A549 (cell line): ENCODE measurements around the gene UNC5A. TPM values are rescaled to one million over a fixed set of nuclear protein-coding genes. Genes with fewer than 3 reads are reported as not detected.

Experiments
- ATAC-seq, 2 experiments: fragments of 200-7000 bp in 1 of 2; fragments of >200 bp in 1 of 2; cut with Nextera tagmentation in 1 of 2; cut with Tn5 transposase in 1 of 2; 3 replicates each; pipeline versions ENCODE4 v1.8.0 to v1.9.1; 2018 to 2020; ENCODE audit warnings: mild to moderate bottlenecking in 1 of 2, moderate library complexity in 1 of 2
- CTCF ChIA-PET: fragments of 300-600 bp; sonication (Branson Sonifier 250); formaldehyde crosslinking; extraction: SDS; loops from one replicate; lab custom pipeline; 2021; ENCODE audit warnings: antibody characterized with exemption, inconsistent platforms; lab: Yijun Ruan, JAX
- POLR2A ChIA-PET: fragments of 350-600 bp; formaldehyde crosslinking; extraction: SDS; loops from one replicate; lab custom pipeline; 2021; ENCODE audit warnings: antibody characterized with exemption, inconsistent platforms; lab: Yijun Ruan, JAX
- DNase-seq, 2 experiments: peaks; one replicate each; pipeline versions ENCODE4 v3.0.0 to v3.0.0-alpha.2; 2011 to 2016; ENCODE audit warnings: low read depth in 1 of 2, low spot score in 1 of 2
- FAIRE-seq: peaks from 2 replicates; lab custom pipeline; 2011; peaks lifted over from hg19 to GRCh38; lab: Jason Lieb, UNC
- H3K27ac ChIP-seq, 2 experiments: fragments of >200 bp; sonication (Bioruptor Twin); formaldehyde crosslinking; 3 replicates each; pipeline ENCODE4 v1.5.1; 2016 to 2017
- H3K4me1 ChIP-seq: fragments of >200 bp; sonication (Bioruptor Twin); formaldehyde crosslinking; 3 replicates; pipeline ENCODE4 v1.6.1; 2016
- H3K4me2 ChIP-seq: fragments of >200 bp; sonication (Bioruptor Twin); formaldehyde crosslinking; 3 replicates; pipeline ENCODE4 v1.6.1; 2016
- H3K4me3 ChIP-seq: fragments of >200 bp; sonication (Bioruptor Twin); formaldehyde crosslinking; 3 replicates; pipeline ENCODE4 v1.5.1; 2016
- H3K9me3 ChIP-seq: fragments of >200 bp; sonication (Bioruptor Twin); formaldehyde crosslinking; 3 replicates; pipeline ENCODE4 v1.6.1; 2016
- CEBPB ChIP-seq, 2 experiments: fragments of >200 bp in 1 of 2; sonication (Bioruptor Twin) in 1 of 2; formaldehyde crosslinking in 1 of 2; IDR thresholded peaks; 2 replicates each; pipeline ENCODE4 v1.6.1; 2012 to 2016
- EHF ChIP-seq: fragments of 250-450 bp; sonication (Bioruptor Pico); IDR thresholded peaks from 2 replicates; pipeline ENCODE4 v1.5.0; 2020; ENCODE audit warnings: mild to moderate bottlenecking
- EP300 ChIP-seq, 2 experiments: fragments of >200 bp; sonication (Bioruptor Twin); formaldehyde crosslinking; IDR thresholded peaks; 2 replicates in 1 of 2; 3 replicates in 1 of 2; pipeline ENCODE4 v1.6.1; 2016 to 2017
- FOSB ChIP-seq: fragments of 250-450 bp; sonication (Bioruptor Pico); IDR thresholded peaks from 2 replicates; pipeline ENCODE4 v1.5.0; 2020; ENCODE audit warnings: mild to moderate bottlenecking, moderate library complexity
- GATA3 ChIP-seq: IDR thresholded peaks from 2 replicates; pipeline ENCODE4 v1.6.1; 2012; ENCODE audit warnings: borderline replicate concordance
- HEYL ChIP-seq: fragments of 250-450 bp; sonication (Bioruptor Pico); IDR thresholded peaks from 2 replicates; pipeline ENCODE4 v1.8.0; 2021; ENCODE audit warnings: mild to moderate bottlenecking, moderate library complexity
- HOXB13 ChIP-seq: fragments of 250-450 bp; sonication (Bioruptor Pico); IDR thresholded peaks from 2 replicates; pipeline ENCODE4 v1.5.0; 2020; ENCODE audit warnings: low read depth, mild to moderate bottlenecking, moderate library complexity
- JUNB ChIP-seq: fragments of >200 bp; sonication (Bioruptor Twin); formaldehyde crosslinking; IDR thresholded peaks from 2 replicates; pipeline ENCODE4 v1.6.1; 2016
- MAFK ChIP-seq: fragments of 450-650 bp; IDR thresholded peaks from 2 replicates; pipeline ENCODE4 v1.6.1; 2014; ENCODE audit not compliant: partially characterized antibody
- MYC ChIP-seq: IDR thresholded peaks from 2 replicates; pipeline ENCODE4 v1.6.1; 2012; ENCODE audit warnings: mild to moderate bottlenecking, inconsistent platforms, low read length, improper control_type of control experiment, borderline replicate concordance
- NFE2L2 ChIP-seq: fragments of 150-350 bp; conservative IDR thresholded peaks from 2 replicates; pipeline ENCODE4 v1.6.1; 2014; ENCODE audit warnings: low read length
- RAD21 ChIP-seq, 2 experiments: fragments of >200 bp in 1 of 2; sonication (Bioruptor Twin) in 1 of 2; formaldehyde crosslinking in 1 of 2; IDR thresholded peaks in 1 of 2; conservative IDR thresholded peaks in 1 of 2; 2 replicates in 1 of 2; 3 replicates in 1 of 2; pipeline ENCODE4 v1.6.1; 2012 to 2018; ENCODE audit warnings: inconsistent platforms in 1 of 2
- RARB ChIP-seq: fragments of 250-450 bp; sonication (Bioruptor Pico); IDR thresholded peaks from 2 replicates; pipeline ENCODE4 v1.8.0; 2021; ENCODE audit warnings: mild to moderate bottlenecking, moderate library complexity
- REST ChIP-seq: fragments of 200-600 bp; sonication (generic); IDR thresholded peaks from 2 replicates; pipeline ENCODE4 v1.6.1; 2016; ENCODE audit warnings: antibody characterized with exemption, mild to moderate bottlenecking, moderate library complexity
- SMC3 ChIP-seq: fragments of >200 bp; sonication (Bioruptor Twin); formaldehyde crosslinking; IDR thresholded peaks from 3 replicates; pipeline ENCODE4 v1.6.1; 2018; ENCODE audit warnings: inconsistent platforms
- TP53 ChIP-seq: fragments of 250-450 bp; sonication (Bioruptor Pico); IDR thresholded peaks from 2 replicates; pipeline ENCODE4 v1.5.0; 2021; ENCODE audit warnings: mild to moderate bottlenecking, moderate library complexity
- ZNF302 ChIP-seq: fragments of 250-450 bp; sonication (Bioruptor Pico); IDR thresholded peaks from 2 replicates; pipeline ENCODE4 v1.9.0; 2021; ENCODE audit warnings: inconsistent platforms, mild to moderate bottlenecking, moderate library complexity
- ZSCAN20 ChIP-seq: fragments of 250-450 bp; sonication (Bioruptor Pico); IDR thresholded peaks from 2 replicates; pipeline ENCODE4 v1.8.0; 2022; ENCODE audit warnings: mild to moderate bottlenecking, moderate library complexity
- WGBS: methylation state at CpG from one replicate; pipeline ENCODE4 v1.1.6; 2017; ENCODE audit errors: missing lambda C conversion rate; 5-methylcytosine and 5-hydroxymethylcytosine counted together
- polyA plus RNA-seq, 4 experiments: library from polyadenylated mRNA; depleted of rRNA in 3 of 4; stranded (reverse); fragments of >200 nt; fragmentation: RNase III in 1 of 4; extraction: RNeasy Plus Mini Kit Qiagen cat#74134 plus additional on column Dnase treatment in 1 of 4; gene quantifications; 2 replicates in 3 of 4; 3 replicates in 1 of 4; pipeline ENCODE4 v1.2.3, GENCODE V29; 2011 to 2017
- TF ChIP-seq, protein P1 (sequence below): fragments of >200 bp; sonication (Bioruptor Twin); formaldehyde crosslinking; IDR thresholded peaks from 3 replicates; pipeline ENCODE4 v1.6.1; 2016

Gene UNC5A
- polyA plus RNA-seq, 2 of the 4 experiments (the other 2 are of a cell fraction) = 0.03 to 0.14 TPM

DNA sequence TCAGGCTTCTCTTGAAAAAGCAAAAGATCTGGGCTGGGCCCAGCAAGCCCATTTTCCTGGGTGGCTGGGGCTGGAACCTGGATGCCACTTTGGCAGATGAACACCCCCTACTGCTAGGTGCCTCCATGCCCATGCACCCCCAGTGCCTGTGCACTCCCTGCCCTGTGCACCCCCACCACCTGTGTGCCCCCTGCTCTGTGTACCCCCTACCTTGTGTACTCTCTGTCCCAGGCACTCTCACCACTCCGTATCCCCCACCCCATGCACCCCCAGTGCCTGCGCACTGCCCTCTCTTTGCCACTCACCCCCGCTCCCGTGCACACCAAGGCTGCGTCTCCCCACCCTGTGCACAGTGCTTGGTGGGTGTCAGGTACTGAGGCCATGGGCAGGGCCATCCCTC, 14.2 kb downstream of the UNC5A start:
- CTCF ChIA-PET = interaction anchor here (0.7 to 2.3 kb wide), 2 partner anchors 10 to 89 kb away, joined by 3 to 15 read pairs; no protein-coding TSS in a partner anchor
- TF ChIP-seq FOSB (CRISPR knock-in tag) (no peak), ZSCAN20 (CRISPR knock-in tag) (no peak), CEBPB (IDR thresholded peaks at IDR 0.05) (no peak), TP53 (CRISPR knock-in tag) (no peak), RAD21 (conservative IDR thresholded peaks at IDR 0.05 in 1 of 2, IDR thresholded peaks at IDR 0.05 in 1 of 2) (no peak), GATA3 (no peak), NFE2L2 (no peak), REST (no peak), HEYL (no peak), EHF (CRISPR knock-in tag) (no peak)
- POLR2A ChIA-PET = no interaction called here
- WGBS = 77% methylated on average over 5 of the region's 5 CpGs
- H3K4me3 ChIP-seq = no peak overlapping the region
- no peak for DNase-seq
- H3K4me1 ChIP-seq = no peaks in the 10 kb centered on the region; the same call in 2 of the 3 replicates
- FAIRE-seq = no peak
- no peak overlapping the region for H3K4me2 ChIP-seq
- no peak overlapping the region for H3K27ac ChIP-seq
- H3K9me3 ChIP-seq = no peaks in the 10 kb centered on the region
- no peak for ATAC-seq

DNA sequence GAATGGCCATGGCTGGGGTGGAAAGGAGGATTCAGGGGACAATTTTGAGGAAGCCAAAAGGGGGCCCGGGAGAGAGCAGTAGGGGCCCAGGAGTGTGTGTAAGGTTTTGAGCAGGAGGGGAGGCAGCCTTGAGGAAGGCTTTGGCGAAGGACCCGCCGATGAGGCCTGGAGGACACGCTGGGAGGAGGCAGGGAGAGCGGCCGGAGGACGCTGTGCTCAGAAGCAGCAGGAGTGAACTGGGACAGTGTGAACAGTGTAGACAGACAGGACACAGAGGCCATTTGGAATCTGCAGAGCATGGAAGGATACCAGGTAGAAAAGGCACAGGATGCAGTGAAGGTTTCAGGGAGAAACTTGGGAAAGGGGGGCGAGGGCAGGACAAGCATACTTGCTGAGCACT, 14.9 kb downstream of the UNC5A start:
- ChIA-PET CTCF (interaction anchor here (0.6 to 2.3 kb wide), 5 partner anchors 10 to 185 kb away, joined by 3 to 15 read pairs (median 3); no protein-coding TSS in a partner anchor), POLR2A (no interaction called here)
- Histone ChIP-seq H3K9me3 (no peaks in the 10 kb centered on the region), H3K27ac (no peak overlapping the region), H3K4me1 (no peaks in the 10 kb centered on the region; the same call in 2 of the 3 replicates), H3K4me3 (no peak overlapping the region), H3K4me2 (no peak overlapping the region)
- DNase-seq (no peak), FAIRE-seq (no peak), ATAC-seq (no peak)
- no peak for TF ChIP-seq EP300 (IDR thresholded peaks at IDR 0.05)
- TF ChIP-seq REST = no peak
- no peak for TF ChIP-seq SMC3
- TF ChIP-seq, protein P1, sequence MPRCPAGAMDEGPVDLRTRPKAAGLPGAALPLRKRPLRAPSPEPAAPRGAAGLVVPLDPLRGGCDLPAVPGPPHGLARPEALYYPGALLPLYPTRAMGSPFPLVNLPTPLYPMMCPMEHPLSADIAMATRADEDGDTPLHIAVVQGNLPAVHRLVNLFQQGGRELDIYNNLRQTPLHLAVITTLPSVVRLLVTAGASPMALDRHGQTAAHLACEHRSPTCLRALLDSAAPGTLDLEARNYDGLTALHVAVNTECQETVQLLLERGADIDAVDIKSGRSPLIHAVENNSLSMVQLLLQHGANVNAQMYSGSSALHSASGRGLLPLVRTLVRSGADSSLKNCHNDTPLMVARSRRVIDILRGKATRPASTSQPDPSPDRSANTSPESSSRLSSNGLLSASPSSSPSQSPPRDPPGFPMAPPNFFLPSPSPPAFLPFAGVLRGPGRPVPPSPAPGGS = no peak
- no peak for TF ChIP-seq RARB (CRISPR knock-in tag)
- TF ChIP-seq JUNB = no peak
- no peak for TF ChIP-seq MYC
- no peak for TF ChIP-seq ZNF302 (CRISPR knock-in tag)
- TF ChIP-seq MAFK = no peak
- no peak for TF ChIP-seq HOXB13 (CRISPR knock-in tag)
- 55% methylated on average over 9 of the region's 9 CpGs for WGBS
